NCI-H1417 treated with DMSO at 0.1 percent for 48 hours (cell line): Measurements from ENCODE around the gene LINGO3.
A peak's percentile ranks its signal among the peaks of the same experiment; 100 is the strongest.

ENCODE experiments used
- DNase-seq: peaks from one replicate; lab custom pipeline; 2025; lab: John Stamatoyannopoulos, UW

The LINGO3 gene

DNA sequence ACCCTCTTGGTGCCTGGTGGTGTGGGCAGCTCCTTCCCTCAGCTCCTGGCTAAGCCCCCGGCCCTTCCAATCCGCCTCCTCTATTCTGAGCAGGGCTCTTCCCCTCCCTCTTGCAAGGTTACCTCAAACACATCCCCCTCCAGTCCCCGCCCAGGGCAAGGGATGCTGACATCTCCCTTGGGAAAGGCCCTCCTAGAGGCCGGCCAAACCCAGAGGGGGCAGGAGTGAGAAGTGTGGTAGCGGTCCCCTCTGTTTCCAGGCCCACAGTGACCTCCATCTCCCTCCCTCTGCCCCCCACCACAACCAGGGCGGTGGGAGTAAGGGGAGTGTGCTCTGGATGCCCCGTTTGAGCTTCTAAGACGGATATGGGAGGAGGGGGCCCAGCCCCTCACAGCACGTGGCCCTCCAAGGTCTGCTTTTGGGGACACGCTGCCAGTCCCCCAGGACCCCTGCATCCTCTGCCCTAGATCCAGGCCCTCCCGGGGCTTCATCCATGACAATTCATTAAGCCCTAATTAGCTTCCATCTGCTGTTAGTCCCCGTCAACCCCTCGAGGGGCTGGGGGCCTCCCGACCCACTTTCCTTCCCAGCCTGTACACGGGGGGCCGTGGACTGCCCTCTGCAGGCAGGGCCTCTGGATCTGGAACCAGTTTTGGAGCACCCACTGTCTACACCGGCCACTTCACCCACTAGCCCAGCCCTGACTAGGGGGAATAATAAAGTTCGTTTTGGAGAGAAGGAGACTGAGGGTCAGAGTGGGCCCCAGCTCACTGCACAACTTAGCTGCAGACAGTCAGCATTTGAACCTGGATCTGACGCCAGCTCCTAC, 2.3 kb downstream of the LINGO3 start:
- no peak for DNase-seq

DNA sequence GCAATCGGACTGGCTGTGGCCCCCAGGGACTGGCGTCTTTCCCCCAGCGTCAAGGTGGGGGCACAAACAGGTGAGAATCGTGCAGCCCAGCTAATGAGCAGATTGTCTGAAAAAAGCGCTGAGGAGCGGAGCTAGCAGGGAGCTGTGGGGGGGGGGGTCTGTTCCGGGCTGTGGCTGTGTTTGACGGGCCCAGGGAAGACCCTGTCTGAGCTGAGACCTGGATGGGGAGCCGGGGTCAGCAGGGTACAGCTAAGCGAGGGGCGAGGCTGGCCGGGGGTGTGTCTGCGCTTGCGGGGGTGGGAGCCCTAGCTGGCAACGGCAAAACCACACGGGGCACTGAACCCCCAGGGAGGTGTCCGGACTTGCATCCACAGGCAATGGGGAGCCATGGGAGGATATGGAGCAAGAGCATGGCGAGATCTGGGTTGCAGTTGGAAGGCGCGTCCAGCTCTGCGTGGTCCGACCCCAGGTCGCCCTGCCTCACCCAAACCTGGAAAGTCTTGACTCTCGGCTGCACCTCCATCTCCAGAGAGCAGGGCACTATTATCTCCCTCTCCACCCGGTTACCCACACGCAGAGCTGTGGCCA, 4.6 kb downstream of the LINGO3 start:
- no peak for DNase-seq

DNA sequence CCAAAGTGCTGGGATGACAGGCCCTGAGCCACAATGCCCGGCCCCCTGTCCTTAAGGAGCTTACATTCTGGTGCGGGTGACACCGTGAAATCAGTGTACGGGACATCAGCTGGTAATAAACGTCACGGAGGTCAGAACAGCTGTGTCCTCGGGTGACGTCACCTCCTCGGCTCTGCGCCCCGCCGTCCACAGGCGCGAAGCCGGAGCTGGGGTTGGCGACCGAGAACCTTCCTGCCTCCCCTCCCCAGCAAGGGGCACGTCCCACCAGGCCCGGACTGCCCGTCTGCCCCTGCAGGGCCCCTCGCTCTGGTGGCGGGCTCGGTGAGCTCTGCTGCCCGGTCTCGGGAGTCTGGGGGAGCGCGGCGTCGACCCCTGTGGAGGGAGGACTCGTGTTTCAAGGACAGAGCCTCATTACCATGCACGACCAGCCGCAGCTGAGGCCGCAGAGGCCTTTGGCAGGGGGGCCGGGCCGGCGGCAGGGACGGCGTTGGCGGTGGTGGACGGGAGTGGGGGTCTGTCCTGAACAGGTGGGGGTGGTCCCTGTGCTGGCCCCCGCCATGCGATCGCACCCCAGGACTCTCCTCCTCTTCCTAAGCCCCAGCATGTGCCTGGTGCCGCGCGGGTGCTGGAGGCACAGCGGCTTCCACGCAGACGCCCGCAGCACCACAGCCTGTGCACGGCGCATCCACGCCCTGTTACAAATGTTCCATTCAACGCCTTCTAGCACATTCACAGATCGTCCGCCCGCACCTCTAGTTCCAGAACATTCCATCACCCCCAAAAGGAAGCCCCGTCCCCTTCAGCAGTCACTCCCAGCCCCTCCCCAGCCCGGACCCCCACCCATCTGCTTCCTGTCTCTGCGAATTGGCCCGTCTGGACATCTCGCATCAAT, 5.4 kb downstream of the LINGO3 start:
- DNase-seq: no peak

DNA sequence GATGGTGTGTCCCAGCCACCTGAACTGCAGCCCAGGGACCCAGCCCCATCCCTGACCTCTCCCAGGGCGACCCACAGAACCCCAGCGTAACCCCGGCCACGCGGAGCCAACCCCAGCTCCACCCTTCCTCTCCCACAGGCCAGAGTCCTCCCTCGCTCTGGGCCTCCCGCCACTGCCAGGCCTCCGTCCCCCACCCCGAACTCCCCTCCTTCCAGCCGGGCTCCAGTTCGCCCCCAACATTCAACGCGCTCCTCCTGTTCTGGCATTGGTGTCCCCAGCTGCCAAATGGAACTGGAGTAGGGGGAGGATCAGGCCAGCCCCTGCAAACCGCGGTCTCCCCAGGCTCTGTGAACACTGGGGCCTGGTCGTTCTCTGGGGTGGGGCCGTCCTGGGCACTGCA, 7.4 kb downstream of the LINGO3 start:
- DNase-seq: no peak

DNA sequence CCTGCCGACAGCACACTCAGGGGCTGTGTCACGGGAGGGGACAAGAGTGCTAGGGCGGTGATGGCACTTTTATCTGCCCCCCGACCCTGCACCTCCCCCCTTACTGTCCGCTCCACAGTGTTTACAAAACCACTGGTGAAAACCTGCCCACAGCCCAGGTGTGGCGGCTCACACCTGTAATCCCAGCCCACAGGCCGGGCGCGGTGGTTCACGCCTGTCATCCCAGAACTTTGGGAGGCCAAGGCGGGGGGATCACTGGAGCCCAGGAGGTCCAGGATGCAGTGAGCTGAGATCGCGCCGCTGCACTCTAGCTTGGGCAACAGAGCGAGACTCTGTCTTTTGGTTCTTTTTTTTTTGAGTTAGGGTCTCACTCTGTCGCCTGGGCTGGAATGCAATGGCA, 11.8 kb downstream of the LINGO3 start:
- DNase-seq: no peak

DNA sequence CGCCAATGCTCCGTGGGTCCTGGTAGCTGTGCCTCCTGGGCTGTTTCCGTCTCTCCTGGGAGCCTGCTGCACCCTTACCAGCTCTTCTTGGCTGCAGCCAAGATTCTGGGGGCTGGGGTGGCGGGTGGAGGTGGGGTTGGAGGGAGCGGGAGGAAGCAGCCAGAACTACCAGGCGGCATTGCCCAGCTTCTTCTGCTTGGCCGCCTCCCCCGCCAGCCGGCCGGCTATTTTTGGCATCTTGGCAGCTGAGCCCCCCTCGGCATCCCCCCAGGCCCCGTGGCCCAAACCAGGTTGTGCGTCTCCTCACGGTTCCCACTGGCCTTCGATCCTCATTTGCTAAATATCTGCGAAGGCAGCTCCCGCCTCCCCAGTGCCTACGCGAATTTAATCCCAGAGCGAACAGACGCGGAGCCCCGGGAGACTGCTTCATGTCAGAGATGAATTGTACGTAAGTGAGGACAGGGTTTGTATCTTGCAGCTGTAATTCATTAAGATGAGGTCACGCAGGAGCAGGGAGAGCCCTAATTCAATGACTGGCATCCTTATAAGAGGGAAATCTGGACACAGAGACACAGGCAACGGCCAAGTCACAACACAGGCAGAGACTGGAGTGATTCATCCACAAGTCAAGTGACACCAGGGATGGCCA, 13.1 kb downstream of the LINGO3 start:
- no peak for DNase-seq

DNA sequence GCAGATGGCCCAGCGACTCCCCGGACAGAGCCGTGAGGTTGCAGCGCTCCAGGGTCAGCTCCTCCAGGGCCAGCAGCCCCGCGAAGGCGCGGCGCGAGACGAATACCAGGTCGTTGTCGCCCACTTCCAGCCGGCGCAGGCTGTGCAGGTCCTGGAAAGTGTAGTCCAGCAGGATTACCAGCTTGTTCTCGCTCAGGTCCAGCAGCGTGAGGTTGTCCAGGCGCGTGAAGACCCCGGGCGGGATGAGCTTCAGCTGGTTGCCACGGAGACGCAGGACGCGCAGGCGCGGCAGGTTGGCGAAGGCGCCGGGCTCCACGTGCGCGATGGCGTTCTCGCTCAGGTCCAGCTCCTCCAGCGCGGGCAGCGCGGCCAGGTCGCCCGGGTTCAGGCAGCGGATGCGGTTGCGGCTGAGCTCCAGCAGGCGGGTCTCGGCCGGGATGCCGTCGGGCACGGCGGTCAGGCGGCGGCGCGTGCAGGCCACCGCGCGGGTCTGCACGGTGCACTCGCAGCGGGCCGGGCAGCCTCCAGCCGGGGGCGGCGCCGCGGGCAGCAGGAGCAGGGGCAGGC, 16.7 kb downstream of the LINGO3 start:
- DNase-seq: peak; percentile 63

DNA sequence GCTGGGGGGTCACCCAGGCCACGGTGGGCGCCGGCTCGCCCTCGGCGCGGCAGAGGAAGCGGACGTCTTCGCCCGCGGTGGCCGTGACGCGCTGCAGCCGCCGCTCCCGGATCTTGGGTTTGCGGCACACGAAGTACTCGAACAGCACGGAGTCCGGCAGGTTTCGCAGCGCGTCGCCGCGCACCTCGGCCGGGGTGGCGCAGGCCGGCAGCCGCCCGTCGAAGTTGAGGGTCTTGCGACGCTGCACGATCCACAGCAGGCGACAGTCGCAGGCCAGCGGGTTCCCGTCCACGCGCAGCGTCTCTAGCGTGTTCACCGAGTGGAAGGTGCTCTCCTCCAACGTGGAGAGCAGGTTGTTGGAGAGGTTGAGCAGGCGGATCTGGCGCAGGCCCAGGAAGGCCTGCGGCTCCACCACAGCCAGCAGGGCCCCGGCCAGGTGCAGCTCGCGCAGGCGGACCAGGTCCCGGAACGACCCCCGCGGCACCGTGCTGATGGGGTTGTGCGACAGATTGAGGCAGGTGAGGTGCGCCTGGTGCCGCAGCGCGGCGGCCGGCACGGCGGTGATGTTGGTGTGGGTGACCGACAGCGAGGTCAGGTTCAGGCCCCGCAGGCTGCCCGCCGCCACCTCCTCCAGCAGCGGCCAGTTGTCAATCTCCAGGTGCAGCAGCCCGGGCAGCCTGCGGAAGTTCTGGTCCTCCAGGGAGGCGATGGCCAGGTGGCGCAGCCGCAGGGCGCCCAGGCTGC, 17.3 kb downstream of the LINGO3 start:
- no peak for DNase-seq

DNA sequence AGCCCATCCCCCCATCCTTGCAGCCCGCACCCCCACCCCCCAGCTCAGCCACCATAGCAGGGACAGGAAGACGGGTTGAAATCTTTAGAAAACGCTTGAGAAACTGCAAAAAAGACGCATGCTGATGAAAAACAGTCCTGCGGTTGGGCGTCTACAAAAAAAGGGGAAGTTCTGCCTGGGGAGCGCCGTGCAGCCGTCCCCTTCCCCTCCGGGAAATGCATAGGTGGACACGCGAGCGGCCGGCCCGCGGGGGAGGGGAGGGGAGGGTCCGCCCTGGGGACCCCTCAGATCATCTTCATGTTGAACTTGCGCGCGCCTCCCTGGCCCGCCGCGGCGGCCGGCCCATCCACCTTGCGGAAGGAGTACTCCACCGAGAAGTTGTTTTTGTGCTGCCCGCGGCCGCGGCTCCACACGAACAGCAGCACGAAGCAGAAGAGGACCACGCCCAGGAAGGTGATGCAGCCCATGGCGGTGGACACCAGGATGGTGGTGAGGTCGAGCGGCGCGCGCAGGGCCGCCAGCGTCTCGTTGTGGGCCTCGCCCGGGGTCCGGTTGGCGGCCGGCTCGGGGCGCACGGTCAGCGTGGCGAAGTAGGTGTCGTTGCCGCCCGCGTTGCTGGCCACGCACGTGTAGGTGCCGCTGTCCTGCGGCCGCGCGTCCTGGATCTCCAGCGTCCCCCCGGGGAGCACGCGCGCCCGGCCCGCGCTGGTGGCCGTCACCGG, 18.1 kb downstream of the LINGO3 start:
- DNase-seq: no peak

DNA sequence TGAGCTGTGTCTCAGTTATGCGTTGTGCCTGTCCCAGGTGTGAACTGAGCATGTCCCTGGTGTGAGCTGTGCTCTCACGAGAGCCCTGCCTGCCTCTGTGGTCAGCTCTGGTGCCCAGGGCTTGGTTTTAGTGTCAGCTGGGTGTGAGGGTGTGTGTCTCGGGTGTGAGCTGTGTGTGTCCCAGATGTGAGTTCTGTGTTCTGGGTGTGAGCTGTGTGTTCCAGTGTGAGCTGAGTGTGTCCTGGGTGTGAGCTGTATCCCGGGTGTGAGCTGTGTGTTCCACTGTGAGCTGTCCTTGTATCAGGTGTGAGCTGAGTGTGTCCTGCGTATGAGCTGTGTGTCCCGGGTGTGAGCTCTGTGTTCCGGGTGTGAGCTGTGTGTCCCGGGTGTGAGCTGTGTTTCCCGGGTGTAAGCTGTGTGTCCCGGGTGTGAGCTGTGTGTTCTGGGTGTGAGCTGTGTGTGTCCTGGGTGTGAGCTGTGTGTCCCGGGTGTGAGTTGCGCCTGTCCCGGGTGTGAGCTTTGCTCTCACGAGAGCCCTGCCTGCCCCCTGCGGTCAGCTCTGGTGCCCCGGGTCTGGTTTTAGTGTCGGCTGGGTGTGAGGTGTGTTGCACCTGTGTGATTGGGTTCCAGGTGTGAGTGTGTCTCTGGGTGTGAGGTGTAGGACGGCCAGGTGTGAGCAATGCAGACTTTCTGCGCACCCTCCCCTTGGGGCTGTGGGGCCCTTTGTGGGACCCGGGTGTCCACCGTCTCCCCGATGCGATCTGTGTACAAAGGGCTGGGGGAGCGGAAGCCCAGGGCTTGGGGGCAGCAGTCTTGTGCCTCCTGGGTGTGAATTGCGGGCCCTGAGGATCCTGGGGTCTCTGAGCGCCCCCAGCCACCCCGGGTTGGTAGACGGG, 18.9 kb downstream of the LINGO3 start:
- no peak for DNase-seq

DNA sequence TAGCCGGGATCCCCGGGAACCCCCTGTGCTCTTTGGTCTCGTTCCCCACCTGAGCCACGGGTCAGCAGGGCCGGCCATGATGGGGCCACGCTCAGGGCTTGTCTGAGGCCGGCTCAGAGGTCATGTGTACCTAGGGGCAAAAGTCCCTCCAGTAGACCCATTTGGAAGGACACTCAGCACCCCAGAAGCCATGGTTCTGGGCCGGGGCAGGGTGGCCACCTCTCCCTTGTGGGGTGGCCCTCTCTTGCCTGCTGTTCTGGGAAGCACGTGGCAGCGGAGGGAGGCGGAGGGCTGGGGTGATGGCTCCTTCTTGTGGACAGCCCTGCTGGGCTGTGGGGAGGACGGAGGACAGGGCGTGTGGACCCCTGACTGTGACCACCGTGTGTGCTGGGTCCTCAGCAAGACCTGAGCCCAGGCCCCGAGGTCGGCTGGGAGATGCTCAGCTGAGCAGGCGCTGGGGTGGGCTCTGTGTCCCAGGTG, 19.6 kb downstream of the LINGO3 start:
- no peak for DNase-seq

DNA sequence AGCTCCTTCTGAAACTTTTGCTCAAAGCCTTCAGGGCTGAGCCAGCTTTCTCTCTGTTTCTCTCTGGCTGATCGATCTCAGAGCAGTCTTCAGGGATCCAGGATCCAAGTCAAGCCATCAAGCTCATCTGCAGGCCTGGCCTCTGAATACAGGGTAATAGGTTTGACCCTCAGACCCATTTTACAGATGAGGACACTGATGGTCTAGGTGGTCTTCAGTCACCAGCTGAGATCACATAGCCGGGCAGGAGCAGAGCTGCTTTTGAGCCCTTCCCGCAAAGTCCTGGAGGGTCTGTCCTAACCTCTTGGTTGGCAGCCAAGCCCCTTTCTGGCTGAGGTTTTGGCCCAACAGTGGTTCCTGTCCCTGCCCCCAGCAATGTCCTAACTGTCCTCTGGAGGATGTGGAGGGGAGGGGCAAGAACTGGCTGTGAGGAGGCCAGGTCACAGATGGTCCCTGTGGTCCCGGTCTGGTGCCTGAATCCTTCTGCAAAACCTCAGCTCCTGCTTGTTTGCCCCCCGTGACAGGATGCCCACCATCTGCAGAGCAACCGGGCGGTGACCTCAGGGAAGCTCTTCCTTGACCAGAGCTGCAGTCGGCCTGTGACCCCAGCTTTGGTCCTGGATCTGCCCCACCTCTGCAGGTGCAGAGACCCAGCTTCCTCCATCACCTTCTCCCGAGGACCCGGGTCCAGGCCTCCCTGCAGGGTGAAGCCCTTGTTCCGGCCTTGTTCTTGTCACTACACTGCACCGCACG, 20.2 kb downstream of the LINGO3 start:
- no peak for DNase-seq

DNA sequence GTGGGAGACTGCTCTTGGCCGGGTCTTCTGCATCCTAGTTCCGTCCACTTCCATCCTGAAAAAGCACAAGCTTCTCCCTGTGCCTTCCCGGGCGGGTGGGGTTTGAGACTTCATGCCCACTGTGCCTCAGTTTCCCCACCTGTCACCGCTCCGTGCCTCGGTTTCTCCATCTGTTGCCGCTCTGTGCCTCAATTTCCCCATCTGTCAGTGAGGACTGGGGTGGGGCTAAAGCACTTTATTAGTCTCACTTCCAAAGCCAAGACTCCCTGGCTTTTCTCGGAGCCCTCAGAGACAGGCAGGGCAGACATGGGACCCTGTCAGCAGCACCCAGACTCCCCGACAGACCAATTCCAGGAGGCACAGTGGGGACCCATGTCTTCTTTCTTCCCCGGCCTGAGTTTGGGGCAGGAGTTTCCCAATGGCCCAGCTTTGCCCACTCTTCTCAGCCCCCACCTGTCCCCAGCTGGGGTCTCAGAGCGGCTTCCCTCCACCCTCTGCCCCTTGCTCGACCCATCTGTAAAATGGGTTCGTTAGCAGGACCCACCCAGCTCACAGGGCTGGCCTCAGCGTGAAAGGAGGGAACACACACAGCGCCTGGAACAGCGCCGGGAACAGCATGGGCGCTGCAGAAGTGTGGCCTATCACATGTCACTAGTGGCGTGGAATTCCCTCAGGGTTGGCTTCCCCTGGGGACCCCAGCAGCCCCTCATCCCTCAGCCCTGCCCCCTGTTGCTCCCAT, 21.4 kb downstream of the LINGO3 start:
- DNase-seq: no peak

DNA sequence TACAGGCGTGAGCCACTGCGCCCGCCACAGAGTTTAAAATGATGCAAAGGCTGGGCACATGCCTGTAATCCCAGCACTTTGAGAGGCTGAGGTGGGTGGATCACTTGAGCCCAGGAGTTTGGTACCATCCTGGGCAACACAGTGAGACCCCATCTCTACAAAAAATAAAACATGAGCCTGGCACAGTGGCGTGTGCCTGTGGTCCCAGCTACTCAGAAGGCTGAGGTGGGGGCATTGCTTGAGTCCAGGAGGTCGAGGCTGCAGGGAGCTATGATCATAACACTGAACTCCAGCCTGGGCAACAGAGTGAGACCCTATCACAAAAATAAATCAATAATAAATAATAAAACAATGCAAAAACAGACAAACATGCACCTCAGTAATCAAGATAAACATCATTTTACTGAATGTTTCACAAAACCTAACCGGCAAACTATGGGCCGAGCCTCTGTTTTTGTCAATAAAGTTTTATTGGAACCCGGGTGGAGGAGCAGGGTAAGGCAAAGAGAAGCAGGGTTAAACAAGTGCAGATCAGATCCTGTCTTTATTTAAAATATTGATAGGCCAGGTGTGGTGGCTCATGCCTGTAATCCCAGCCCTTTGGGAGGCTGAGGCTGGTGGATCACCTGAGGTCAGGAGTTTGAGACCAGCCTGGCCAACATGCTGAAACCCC, 24.0 kb downstream of the LINGO3 start:
- no peak for DNase-seq

DNA sequence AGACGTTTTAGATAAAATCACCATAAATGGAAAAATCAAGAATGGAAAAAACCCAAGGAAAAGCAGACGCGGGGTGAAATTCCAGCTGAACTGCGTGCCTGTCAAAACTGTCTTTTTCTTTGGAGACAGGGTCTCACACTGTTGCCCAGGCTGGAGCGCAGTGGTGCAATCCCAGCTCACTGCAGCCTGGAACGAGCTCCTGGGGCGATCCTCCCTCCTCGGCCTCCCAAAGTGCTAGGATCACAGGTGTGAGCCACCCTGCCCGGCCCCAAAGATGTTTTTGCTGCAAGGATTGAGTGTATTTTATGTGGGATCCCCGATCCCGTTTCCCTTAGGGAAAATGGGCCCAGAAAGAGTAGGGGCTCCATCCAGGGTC, 25.1 kb downstream of the LINGO3 start:
- DNase-seq: no peak

DNA sequence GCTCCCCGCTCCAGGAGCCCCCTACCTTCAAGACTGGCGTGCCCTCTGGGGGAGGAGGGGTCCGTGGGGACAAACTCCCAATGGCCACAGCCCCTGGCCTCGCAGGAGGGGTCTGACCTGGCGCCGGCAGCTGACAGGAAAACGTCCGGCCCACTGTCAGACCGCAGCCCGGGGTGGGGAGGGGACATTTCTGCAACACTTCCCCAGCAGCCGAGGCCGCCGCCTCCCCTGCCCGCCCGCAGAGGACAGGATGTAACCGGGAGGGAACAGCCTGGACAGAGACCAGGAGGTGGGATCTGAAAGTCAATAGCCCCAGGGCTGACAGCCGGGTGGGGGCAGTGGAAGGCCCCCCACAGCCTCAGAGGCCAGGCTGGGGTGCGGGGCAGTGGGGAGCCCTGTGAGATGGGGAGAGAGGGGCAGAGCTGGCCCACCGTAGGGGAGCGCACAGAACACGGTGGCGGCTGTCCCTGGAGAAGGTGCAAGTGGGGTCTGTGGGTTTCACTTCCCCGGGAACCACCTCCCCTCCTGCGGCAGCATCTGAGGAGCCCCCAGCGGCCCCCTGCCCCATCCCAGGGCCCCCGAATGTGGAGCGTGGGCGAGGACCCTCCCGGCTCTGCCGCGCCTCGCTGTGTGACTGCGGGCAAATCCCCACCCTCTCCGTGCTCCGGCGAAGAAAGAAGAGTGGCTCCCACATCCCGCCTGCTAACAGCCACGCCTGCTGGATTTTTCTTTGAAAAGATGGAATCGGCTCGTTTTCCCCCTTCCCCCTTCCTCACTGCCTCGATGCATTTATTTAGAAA, 25.7 kb downstream of the LINGO3 start, which contains the start of gene PEAK3:
TSS of gene PEAK3 (minus strand) at position 114 of the 800 bp plus-strand sequence. CDS start 1,244 bp downstream, outside the sequence.
- DNase-seq: no peak
